H9 (cell line): Measurements from ENCODE around the gene GRID1. TPM values are rescaled to one million over a fixed set of nuclear protein-coding genes. Genes with fewer than 3 reads are reported as not detected.

ENCODE experiments used
- DNase-seq: peaks from one replicate; pipeline ENCODE4 v3.0.0-alpha.2; 2017
- H2AFZ ChIP-seq: one replicate; pipeline ENCODE4 v1.6.1; 2013; ENCODE audit warnings: mild to moderate bottlenecking, low read length, control low read depth, moderate library complexity
- H2AK5ac ChIP-seq: 2 replicates; pipeline ENCODE4 v1.6.1; 2013; ENCODE audit warnings: low read length, control low read depth, mixed read lengths; ENCODE audit not compliant: insufficient read length
- H2BK120ac ChIP-seq: one replicate; pipeline ENCODE4 v1.6.1; 2013; ENCODE audit warnings: low read depth, mild to moderate bottlenecking, low read length, control low read depth, inconsistent platforms; ENCODE audit not compliant: poor library complexity, severe bottlenecking
- H2BK12ac ChIP-seq: 2 replicates; pipeline ENCODE4 v1.6.1; 2013; ENCODE audit warnings: low read length, control low read depth, mixed read lengths, low read depth; ENCODE audit not compliant: insufficient read length
- H2BK15ac ChIP-seq: 2 replicates; pipeline ENCODE4 v1.6.1; 2013; ENCODE audit warnings: low read depth, low read length, control low read depth
- H2BK20ac ChIP-seq: one replicate; pipeline ENCODE4 v1.6.1; 2013; ENCODE audit warnings: low read depth, mild to moderate bottlenecking, low read length, control low read depth, inconsistent platforms; ENCODE audit not compliant: poor library complexity, severe bottlenecking
- H2BK5ac ChIP-seq: 2 replicates; pipeline ENCODE4 v1.6.1; 2013; ENCODE audit warnings: low read length, control low read depth, mixed read lengths; ENCODE audit not compliant: insufficient read length
- H3K14ac ChIP-seq: 2 replicates; pipeline ENCODE4 v1.6.1; 2013; ENCODE audit warnings: low read length, control low read depth; ENCODE audit not compliant: insufficient read depth
- H3K18ac ChIP-seq: 2 replicates; pipeline ENCODE4 v1.6.1; 2013; ENCODE audit warnings: low read depth, mild to moderate bottlenecking, mixed read lengths, low read length, control low read depth; ENCODE audit not compliant: insufficient read length
- H3K23ac ChIP-seq: 2 replicates; pipeline ENCODE4 v1.6.1; 2013; ENCODE audit warnings: low read length, control low read depth, mixed read lengths, low read depth; ENCODE audit not compliant: insufficient read length
- H3K23me2 ChIP-seq: 2 replicates; pipeline ENCODE4 v1.6.1; 2013; ENCODE audit warnings: low read depth, mild to moderate bottlenecking, mixed read lengths, low read length, control low read depth; ENCODE audit not compliant: insufficient read length, poor library complexity, severe bottlenecking
- H3K27ac ChIP-seq: 2 replicates; pipeline ENCODE4 v1.5.1; 2013; ENCODE audit warnings: low read length, control low read depth, mixed read lengths, low read depth; ENCODE audit not compliant: insufficient read length
- H3K27me3 ChIP-seq: 2 replicates; pipeline ENCODE4 v1.6.1; 2013; ENCODE audit warnings: low read length, control low read depth, inconsistent platforms; ENCODE audit not compliant: insufficient read depth
- H3K4ac ChIP-seq: 2 replicates; pipeline ENCODE4 v1.6.1; 2013; ENCODE audit warnings: low read depth, mild to moderate bottlenecking, control low read depth, inconsistent platforms, low read length, moderate library complexity
- H3K4me1 ChIP-seq: 2 replicates; pipeline ENCODE4 v1.6.1; 2013; ENCODE audit warnings: low read length, control low read depth, inconsistent platforms; ENCODE audit not compliant: insufficient read depth
- H3K4me2 ChIP-seq: 2 replicates; pipeline ENCODE4 v1.6.1; 2013; ENCODE audit warnings: low read length, control low read depth, mixed read lengths; ENCODE audit not compliant: insufficient read length, insufficient read depth
- H3K56ac ChIP-seq: 2 replicates; pipeline ENCODE4 v1.6.1; 2013; ENCODE audit warnings: low read depth, mild to moderate bottlenecking, mixed read lengths, low read length, control low read depth; ENCODE audit not compliant: insufficient read length
- H3K79me1 ChIP-seq: 2 replicates; pipeline ENCODE4 v1.6.1; 2013; ENCODE audit warnings: low read depth, mild to moderate bottlenecking, moderate library complexity, low read length, control low read depth, inconsistent platforms; ENCODE audit not compliant: insufficient read depth, poor library complexity, severe bottlenecking
- H3K79me2 ChIP-seq: 2 replicates; pipeline ENCODE4 v1.6.1; 2013; ENCODE audit warnings: low read length, control low read depth, inconsistent platforms; ENCODE audit not compliant: insufficient read depth
- H3K9ac ChIP-seq: 2 replicates; pipeline ENCODE4 v1.6.1; 2013; ENCODE audit warnings: low read length, control low read depth, mixed read lengths; ENCODE audit not compliant: insufficient read length; ENCODE audit errors: extremely low read depth
- H3K9me3 ChIP-seq: one replicate; pipeline ENCODE4 v1.6.1; 2013; ENCODE audit warnings: low read depth, low read length, inconsistent platforms; ENCODE audit not compliant: control insufficient read depth
- H3T11ph ChIP-seq: one replicate; pipeline ENCODE4 v1.6.1; 2013; ENCODE audit warnings: mild to moderate bottlenecking, low read length, control low read depth, inconsistent platforms
- H4K20me1 ChIP-seq: one replicate; pipeline ENCODE4 v1.6.1; 2013; ENCODE audit not compliant: control insufficient read depth, insufficient read length, insufficient read depth
- H4K5ac ChIP-seq: 2 replicates; pipeline ENCODE4 v1.6.1; 2013; ENCODE audit warnings: low read depth, mild to moderate bottlenecking, mixed read lengths, low read length, control low read depth; ENCODE audit not compliant: insufficient read length
- H4K8ac ChIP-seq: replicated peaks from 2 replicates; pipeline ENCODE4 v1.6.1; 2013; ENCODE audit warnings: low read length, control low read depth, mixed read lengths, low read depth; ENCODE audit not compliant: insufficient read length
- H4K91ac ChIP-seq: 2 replicates; pipeline ENCODE4 v1.6.1; 2013; ENCODE audit warnings: low read depth, mild to moderate bottlenecking, moderate library complexity, mixed read lengths, low read length, control low read depth; ENCODE audit not compliant: insufficient read length
- H3K27ac Mint-ChIP-seq, 3 experiments: 2 replicates in 2 of 3; 3 replicates in 1 of 3; pipeline ENCODE4 v1.8.0; 2020 to 2021; ENCODE audit warnings: mixed read lengths in 3 of 3, mild to moderate bottlenecking in 1 of 3, moderate library complexity in 1 of 3
- H3K27me3 Mint-ChIP-seq: 2 replicates; pipeline ENCODE4 v1.8.0; 2021; ENCODE audit warnings: low read depth, mild to moderate bottlenecking, moderate library complexity, mixed read lengths
- H3K36me3 Mint-ChIP-seq, 3 experiments: 2 replicates in 2 of 3; 3 replicates in 1 of 3; pipeline ENCODE4 v1.8.0; 2020 to 2021; ENCODE audit warnings: low read depth in 3 of 3, mixed read lengths in 3 of 3; ENCODE audit not compliant: insufficient read depth in 1 of 3
- H3K4me1 Mint-ChIP-seq, 2 experiments: 2 replicates each; pipeline ENCODE4 v1.8.0; 2020; ENCODE audit warnings: mixed read lengths in 2 of 2
- H3K4me3 Mint-ChIP-seq, 2 experiments: 2 replicates in 1 of 2; 3 replicates in 1 of 2; pipeline ENCODE4 v1.8.0; 2020 to 2021; ENCODE audit warnings: mild to moderate bottlenecking in 2 of 2, mixed read lengths in 2 of 2, moderate library complexity in 1 of 2
- H3K9me3 Mint-ChIP-seq, 2 experiments: 2 replicates in 1 of 2; 3 replicates in 1 of 2; pipeline ENCODE4 v1.8.0; 2020; ENCODE audit warnings: mild to moderate bottlenecking in 2 of 2, mixed read lengths in 2 of 2, moderate library complexity in 1 of 2
- WGBS: extraction: QIAGEN DNeasy Blood & Tissue Kit; methylation state at CpG from one replicate; pipeline ENCODE4 v1.1.7; 2013; ENCODE audit warnings: missing lambda C conversion rate, low lambda C conversion rate, mixed read lengths; ENCODE audit not compliant: insufficient read length; ENCODE audit errors: extremely low coverage; 5-methylcytosine and 5-hydroxymethylcytosine counted together
- total RNA-seq: library from RNA; stranded (reverse); gene quantifications from 2 replicates; pipeline ENCODE4 v1.2.1, GENCODE V29; 2021
- TF ChIP-seq, protein P1 (sequence below): fragments of 200-600 bp; sonication (generic); conservative IDR thresholded peaks from 3 replicates; pipeline ENCODE4 v1.8.0; 2021; ENCODE audit warnings: antibody characterized with exemption, mild to moderate bottlenecking

The GRID1 gene
- total RNA-seq, 1 experiment from 2014 or later, result 0.35 TPM

DNA sequence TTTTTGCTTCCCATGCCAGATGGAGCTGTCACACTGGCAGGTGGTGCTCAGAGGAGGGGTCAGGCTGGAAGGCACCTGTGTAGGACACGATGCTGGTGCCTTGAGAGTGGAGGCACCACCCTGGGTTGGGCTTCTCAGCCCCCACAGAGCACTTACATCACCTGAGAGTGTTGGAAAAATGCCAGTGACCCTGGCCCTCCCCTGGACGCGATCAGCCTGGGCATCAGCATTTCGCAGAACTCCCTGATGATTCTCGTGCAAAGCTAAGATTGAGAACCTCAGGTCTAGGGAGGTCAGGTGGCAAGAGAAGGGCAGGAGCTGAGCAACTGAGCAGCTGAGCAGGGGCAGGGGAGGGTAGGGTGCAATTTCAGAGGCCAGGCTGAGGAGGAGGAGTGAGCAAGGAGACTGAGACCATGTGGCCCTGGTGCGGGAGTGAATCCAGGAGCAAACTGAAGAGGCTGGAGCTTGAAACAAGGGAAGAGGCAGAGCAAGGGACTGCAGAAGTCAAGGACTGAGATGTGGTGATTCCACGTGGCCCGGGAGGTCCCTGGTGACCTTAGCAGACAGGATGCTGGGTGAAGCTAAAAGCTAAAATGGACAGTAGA lies 24.7 kb upstream of the GRID1 start:
- H3K9ac ChIP-seq, result no peak overlapping the region
- Mint-ChIP-seq H3K9me3 (no peaks in the 10 kb centered on the region), H3K4me1 (peaks cover 15 to 29% of the 10 kb centered on the region in 2 experiments), H3K4me3 (no peak overlapping the region), H3K36me3 (no peaks in the 10 kb centered on the region), H3K27ac (no peak overlapping the region), H3K27me3 (peaks cover 65% of the 10 kb centered on the region)
- no peak overlapping the region for H2BK5ac ChIP-seq
- no CpG with 5 or more reads among the region's 8 CpGs for WGBS
- H2BK20ac ChIP-seq, result no peak overlapping the region
- no peak overlapping the region for H3K4me2 ChIP-seq
- H4K20me1 ChIP-seq, result no peaks in the 10 kb centered on the region
- H2BK12ac ChIP-seq, result no peak overlapping the region
- peaks cover 5% of the 10 kb centered on the region for H3K23me2 ChIP-seq
- no peak overlapping the region for H3K56ac ChIP-seq
- TF ChIP-seq, protein P1, sequence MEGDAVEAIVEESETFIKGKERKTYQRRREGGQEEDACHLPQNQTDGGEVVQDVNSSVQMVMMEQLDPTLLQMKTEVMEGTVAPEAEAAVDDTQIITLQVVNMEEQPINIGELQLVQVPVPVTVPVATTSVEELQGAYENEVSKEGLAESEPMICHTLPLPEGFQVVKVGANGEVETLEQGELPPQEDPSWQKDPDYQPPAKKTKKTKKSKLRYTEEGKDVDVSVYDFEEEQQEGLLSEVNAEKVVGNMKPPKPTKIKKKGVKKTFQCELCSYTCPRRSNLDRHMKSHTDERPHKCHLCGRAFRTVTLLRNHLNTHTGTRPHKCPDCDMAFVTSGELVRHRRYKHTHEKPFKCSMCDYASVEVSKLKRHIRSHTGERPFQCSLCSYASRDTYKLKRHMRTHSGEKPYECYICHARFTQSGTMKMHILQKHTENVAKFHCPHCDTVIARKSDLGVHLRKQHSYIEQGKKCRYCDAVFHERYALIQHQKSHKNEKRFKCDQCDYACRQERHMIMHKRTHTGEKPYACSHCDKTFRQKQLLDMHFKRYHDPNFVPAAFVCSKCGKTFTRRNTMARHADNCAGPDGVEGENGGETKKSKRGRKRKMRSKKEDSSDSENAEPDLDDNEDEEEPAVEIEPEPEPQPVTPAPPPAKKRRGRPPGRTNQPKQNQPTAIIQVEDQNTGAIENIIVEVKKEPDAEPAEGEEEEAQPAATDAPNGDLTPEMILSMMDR, result no peak
- no peaks in the 10 kb centered on the region for H3K4me1 ChIP-seq
- no peak overlapping the region for H3K27ac ChIP-seq
- DNase-seq, result no peak
- H2BK15ac ChIP-seq, result no peak overlapping the region
- H3K79me1 ChIP-seq, result no peaks in the 10 kb centered on the region
- no peak overlapping the region for H2AFZ ChIP-seq
- H3K27me3 ChIP-seq, result no peaks in the 10 kb centered on the region
- no peaks in the 10 kb centered on the region for H3K9me3 ChIP-seq
- no peak overlapping the region for H3K14ac ChIP-seq
- no peak overlapping the region for H4K5ac ChIP-seq
- no peak overlapping the region for H2AK5ac ChIP-seq
- no peak overlapping the region for H4K8ac ChIP-seq
- H2BK120ac ChIP-seq, result no peak overlapping the region
- H4K91ac ChIP-seq, result no peak overlapping the region
- H3K4ac ChIP-seq, result no peak overlapping the region
- no peak overlapping the region for H3K23ac ChIP-seq
- no peaks in the 10 kb centered on the region for H3K79me2 ChIP-seq
- no peak overlapping the region for H3T11ph ChIP-seq
- no peak overlapping the region for H3K18ac ChIP-seq
